G401 (cell line): ENCODE results near the gene CRK. TPM values are rescaled to one million over a fixed set of nuclear protein-coding genes. Genes with fewer than 3 reads are reported as not detected.
"Not testable (repeated sequence)": the region's sequence is repeated elsewhere in the genome, so short reads cannot be mapped to it uniquely, and the experiment has no call there.

Experiments used
- DNase-seq: peaks from one replicate; pipeline ENCODE4 v3.0.0-alpha.2; 2015; ENCODE audit warnings: low spot score
- in situ Hi-C: cut with HindIII; loops from 2 replicates; pipeline ENCODE4 v1.10.0; 2016; ENCODE audit warnings: low sequenced_read_pairs, mixed read lengths
- total RNA-seq: library from RNA; depleted of rRNA; stranded (reverse); fragments of >200 nt; shearing (Covaris generic); gene quantifications from 2 replicates; pipeline ENCODE4 v1.2.3, GENCODE V29; 2014

Gene CRK
- total RNA-seq, 1 experiment from 2014 or later: 92.7 TPM

- not testable (repeated sequence) for DNase-seq
- in situ Hi-C loops: loop anchor here (5.0 kb wide), 1 partner anchor 62 kb away; no protein-coding TSS in a partner anchor
Observed at GRCh38 chr17:1445695-1446094, 10.3 kb downstream of the CRK start.

- DNase-seq, in situ Hi-C loops: not testable (repeated sequence)
Observed at GRCh38 chr17:1442721-1443120, 13.3 kb downstream of the CRK start.

DNA sequence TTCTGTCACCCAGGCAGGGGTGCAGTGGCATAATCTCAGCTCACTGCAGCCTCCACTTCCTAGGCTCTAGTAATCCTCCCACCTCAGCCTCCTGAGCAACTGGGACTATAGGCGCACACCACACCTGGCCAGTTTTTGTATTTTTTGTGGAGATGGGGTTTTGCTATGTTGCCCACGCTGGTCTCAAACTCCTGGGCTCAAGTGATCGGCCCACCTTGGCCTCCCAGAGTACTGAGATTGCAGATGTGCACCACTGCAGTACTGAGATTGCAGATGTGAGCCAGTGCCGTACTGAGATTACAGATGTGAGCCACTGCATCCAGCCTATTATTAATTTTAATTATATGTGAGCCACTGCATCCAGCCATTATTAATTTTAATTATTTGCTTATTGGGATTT lies 13.8 kb downstream of the CRK start:
- no peak for DNase-seq
- in situ Hi-C loops: no loop called here

- DNase-seq: no peak
- in situ Hi-C loops: no loop called here
Observed at GRCh38 chr17:1440921-1441320, 15.1 kb downstream of the CRK start.

GRCh38 chr17:1438593-1439083 lies 17.4 kb downstream of the CRK start:
- no peak for DNase-seq
- in situ Hi-C loops: no loop called here

- in situ Hi-C loops: no loop called here
Observed at GRCh38 chr17:1435326-1435725, 20.7 kb downstream of the CRK start.

GRCh38 chr17:1434150-1434549 lies 21.9 kb downstream of the CRK start:
- in situ Hi-C loops: no loop called here
- DNase-seq: no peak

More at GRCh38 chr17:1435326-1435725, 20.7 kb downstream of the CRK start:
- no peak for DNase-seq

DNA sequence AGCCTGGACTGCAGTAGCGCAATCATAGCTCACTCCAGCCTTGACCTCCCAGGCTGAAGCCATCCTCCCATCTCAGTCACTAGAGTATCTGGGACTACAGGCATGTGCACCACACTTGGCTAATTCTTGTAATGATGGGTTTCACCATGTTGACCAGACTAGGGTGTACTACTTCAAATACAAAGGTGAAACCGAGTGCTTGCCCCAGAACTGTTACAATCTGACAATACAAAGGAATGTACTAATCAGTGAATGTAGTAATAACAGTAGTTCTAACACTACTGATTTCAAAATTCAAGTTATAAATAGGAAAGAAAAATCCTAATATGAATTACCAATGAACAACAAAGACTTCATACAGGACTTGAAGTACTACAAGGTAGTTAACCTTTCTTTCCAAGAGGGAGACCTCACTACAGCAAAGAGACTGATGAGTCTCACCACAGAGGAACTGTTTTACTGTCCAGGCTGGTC lies 24.4 kb downstream of the CRK start:
- no peak for DNase-seq
- in situ Hi-C loops: no loop called here

DNA sequence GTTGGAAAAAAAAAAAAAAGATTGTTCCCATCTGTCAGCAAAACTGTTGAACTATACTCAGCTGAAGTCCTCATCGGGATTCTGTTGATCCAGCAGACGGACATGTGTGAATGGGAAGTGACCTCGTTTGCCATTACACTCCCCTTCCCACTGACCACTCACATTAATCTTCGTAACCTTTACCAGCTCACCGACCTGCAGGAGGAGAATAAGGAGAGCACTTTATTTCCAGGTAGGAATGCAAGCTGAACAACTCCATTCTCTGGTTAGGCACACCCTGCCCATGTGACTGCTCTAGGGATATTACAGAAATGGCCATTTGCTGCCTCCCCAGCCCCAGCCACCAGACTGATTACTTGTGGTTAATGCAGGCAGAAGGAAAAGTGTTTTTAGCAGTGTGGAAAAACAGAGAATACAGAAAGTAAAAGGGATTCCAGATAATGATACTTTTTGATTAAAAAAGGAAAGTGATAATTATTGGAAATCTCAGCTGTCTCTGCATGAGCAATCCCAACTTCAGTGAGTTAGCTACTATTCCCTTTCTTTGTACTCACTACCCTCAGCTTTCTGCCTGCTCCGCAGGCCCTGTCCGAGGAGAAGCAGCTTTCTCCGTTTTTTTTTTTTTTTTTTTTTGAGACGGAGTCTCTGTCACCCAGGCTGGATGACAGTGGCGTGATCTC lies 32.4 kb downstream of the CRK start:
- DNase-seq: no peak
- in situ Hi-C loops: no loop called here

GRCh38 chr17:1422885-1423284 lies 33.1 kb downstream of the CRK start:
- in situ Hi-C loops: no loop called here

DNA sequence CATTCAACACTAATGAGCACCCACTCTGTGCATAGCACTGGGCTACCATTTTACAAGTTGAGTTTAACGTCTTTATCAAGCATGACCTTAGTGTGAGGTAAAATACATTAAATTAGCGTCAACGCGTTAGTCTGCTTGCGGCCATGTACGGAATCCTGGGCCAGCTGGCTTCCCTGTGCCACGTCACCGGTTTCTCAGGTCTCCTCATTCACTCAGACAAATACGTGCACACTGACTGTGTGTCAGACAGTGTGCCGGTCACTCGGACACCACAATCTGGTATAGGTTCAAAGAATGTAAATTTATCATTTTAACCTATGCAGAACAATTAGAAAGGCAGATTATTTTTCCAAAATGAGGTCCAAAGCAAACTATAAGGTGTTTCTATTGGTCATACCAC lies 34.6 kb downstream of the CRK start:
- in situ Hi-C loops: no loop called here
- no peak for DNase-seq

More at GRCh38 chr17:1422885-1423284, 33.1 kb downstream of the CRK start:
- DNase-seq: no peak

DNA sequence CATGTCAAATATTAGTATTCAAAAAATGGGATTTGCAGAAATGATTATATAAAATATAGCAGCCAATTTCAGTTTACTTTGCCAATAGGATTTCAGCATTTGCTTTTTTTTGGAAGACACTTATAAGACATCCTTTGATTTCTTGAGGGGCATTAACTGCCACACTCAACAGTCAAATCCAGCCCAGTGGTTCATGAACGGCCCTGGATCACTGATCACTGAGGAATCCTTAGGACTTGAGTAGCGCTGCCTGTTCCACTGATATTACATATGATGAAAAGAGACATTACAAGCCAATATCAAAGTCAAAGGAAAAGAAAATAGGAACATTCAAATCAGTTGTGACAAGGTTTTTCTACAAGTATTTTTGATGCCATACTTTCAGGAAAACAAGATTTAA lies 35.1 kb downstream of the CRK start:
- in situ Hi-C loops: no loop called here
- DNase-seq: no peak

DNA sequence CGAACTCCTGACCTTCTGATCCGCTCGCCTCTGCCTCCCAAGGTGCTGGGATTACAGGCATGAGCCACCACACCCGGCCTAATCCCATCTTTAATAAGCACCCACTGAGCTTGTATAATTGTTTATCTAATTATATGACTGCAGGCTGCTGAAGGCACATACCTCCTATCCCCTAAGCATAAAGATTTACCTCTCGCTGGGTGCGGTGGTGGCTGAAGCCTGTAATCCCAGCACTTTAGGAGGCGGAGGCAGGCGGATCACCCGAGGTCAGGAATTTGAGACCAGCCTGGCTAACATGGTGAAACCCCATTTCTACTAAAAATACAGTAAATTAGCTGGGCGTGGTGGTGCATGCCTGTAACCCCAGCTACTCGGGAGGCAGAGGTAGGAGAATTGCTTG lies 35.9 kb downstream of the CRK start:
- no peak for DNase-seq
- in situ Hi-C loops: no loop called here

GRCh38 chr17:1418476-1418875 lies 37.6 kb downstream of the CRK start:
- DNase-seq, in situ Hi-C loops: not testable (repeated sequence)

GRCh38 chr17:1416414-1416813 lies 39.6 kb downstream of the CRK start:
- no peak for DNase-seq
- in situ Hi-C loops: no loop called here

GRCh38 chr17:1414634-1415033 lies 41.4 kb downstream of the CRK start:
- no peak for DNase-seq
- in situ Hi-C loops: no loop called here

DNA sequence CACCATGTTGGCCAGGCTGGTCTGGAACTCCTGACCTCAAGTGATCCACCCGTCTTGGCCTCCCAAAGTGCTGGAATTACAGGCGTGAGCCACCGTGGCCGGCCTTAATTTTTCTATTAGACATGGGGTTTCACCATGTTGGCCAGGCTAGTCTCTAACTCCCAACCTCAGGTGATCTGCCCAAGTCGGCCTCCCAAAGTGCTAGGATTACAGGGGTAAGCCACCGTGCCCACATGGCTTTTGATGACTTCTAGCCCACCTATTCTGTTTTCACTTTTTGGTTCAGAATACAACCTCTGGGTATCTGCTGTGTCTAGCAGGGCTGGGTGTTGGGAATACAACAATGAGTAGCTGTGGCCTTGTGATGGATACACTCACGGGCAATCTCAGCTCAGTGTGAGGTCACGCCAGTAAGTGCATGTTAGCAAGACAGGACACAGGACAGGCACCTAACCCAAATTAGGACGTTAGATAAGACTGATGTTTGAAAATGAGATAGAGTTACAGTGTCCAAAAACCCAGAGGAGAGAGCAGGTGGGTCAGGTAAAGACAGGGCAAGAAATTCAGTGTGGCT lies 41.9 kb downstream of the CRK start:
- DNase-seq: no peak
- in situ Hi-C loops: no loop called here

DNA sequence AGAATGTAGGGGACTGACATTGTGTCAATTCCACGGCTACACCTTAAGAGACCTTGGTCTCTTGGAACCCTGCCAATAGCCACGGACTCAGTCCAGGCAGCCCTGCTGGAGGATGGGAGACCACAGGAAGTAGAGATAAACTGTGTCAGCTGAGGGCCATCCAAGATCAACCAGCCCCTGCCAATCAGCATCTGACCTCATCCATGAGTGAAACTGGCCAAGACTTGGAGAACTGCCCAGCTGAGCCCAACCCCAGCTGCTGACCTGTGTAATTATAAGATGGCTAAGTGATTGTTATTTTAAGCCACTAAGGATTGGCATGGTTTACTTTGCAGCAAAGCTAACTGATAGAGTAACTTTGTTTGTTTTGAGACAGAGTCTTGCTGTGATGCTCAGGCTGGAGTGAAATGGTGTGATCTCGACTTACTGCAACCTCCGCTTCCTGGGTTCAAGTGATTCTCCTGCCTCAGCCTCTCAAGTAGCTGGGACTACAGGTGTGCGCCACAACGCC lies 42.7 kb downstream of the CRK start:
- DNase-seq: no peak
- in situ Hi-C loops: no loop called here

DNA sequence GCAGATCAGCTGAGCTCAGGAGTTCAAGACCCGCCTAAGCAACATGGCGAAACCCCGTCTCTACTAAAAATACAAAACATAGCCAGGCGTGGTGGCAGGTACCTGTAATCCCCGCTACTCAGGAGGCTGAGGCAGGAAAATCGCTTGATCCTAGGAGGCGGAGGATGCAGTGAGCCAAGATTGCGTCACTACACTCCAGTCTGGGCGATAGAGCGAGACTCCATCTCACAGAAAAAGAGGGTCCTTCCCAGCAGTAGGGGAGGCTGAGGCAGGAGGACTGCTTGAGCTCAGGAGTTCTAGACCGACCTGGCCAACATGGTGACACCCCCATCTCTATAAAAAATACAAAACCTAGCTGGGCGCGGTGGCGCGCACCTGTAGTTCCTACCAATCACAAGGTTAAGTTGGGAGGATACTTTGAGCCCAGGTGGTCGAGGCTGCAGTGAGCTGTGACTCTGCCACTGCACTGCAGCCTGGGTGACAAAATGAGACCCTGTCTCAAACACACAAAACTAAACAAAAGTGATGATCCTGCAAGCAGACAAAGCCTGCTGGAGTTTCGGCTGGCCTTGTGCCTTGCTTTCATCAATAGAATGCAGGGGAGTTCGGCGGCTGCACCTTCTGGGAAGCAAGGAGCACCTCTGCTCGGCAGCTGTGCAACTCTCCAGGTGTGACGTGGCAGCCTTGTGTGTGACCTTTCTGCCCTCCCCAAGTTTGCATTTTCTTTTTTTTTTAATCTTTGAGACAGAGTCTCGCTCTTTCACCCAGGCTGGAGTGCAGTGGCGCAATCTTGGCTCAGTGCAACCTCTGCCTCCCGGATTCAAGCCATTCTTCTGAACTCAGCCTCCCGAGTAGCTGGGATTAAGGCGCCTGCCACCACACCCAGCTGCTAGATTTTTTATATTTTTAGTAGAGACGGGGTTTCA lies 43.6 kb downstream of the CRK start:
- no peak for DNase-seq
- in situ Hi-C loops: no loop called here

DNA sequence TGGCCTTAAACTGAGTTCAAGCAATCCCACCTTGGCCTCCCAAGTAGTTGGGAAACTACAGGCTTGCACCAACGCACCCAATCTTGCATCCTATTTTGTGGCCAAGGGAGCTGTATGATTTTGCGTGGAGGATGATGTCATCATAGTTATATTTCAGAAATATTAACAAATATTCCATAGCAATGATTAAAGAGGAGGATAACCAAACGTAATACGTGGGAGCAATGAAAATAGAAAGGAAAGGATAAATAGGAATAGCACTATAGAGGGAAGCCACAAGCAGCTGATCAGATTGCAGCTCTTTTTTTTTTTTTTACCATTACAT lies 53.8 kb downstream of the CRK start:
- in situ Hi-C loops: no loop called here
- DNase-seq: no peak
